Esophagus muscularis mucosa (tissue), 3 donors: Measurements from ENCODE around the gene DAND5.

Experiments used
- POLR2AphosphoS5 ChIP-seq, 2 donors: sonication (generic); formaldehyde crosslinking; IDR thresholded peaks; one replicate each; pipeline ENCODE4 v1.6.1; 2017; ENCODE audit warnings: antibody characterized with exemption in 2 of 2
- TF ChIP-seq, protein P1 (sequence below), 3 experiments: fragments of 200-600 bp in 2 of 3; fragments of 450-650 bp in 1 of 3; sonication (generic) in 2 of 3; IDR thresholded peaks; one replicate each; pipeline ENCODE4 v1.5.1; 2017 to 2019; ENCODE audit warnings: antibody characterized with exemption in 3 of 3, mild to moderate bottlenecking in 2 of 3, moderate library complexity in 1 of 3

DNA sequence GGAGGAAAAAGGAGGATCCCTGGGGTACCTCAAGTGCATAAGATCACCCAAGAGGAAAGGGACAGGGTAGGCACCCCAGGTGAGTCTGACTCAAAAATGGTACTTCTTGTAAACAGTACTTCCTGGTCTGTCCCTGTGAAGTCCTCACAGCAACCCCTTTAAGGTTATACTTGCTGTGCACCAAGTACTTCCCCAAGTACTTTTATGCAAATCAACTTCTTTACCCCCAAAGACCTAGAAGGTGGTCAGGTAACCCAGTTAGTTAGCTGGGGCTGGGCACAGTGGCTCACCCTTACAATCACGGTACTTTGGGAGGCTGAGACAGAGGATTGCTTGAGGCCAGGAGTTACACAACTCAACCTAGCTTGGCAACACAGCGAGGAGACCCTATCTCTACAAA lies 28.5 kb upstream of the DAND5 start:
- TF ChIP-seq, protein P1, sequence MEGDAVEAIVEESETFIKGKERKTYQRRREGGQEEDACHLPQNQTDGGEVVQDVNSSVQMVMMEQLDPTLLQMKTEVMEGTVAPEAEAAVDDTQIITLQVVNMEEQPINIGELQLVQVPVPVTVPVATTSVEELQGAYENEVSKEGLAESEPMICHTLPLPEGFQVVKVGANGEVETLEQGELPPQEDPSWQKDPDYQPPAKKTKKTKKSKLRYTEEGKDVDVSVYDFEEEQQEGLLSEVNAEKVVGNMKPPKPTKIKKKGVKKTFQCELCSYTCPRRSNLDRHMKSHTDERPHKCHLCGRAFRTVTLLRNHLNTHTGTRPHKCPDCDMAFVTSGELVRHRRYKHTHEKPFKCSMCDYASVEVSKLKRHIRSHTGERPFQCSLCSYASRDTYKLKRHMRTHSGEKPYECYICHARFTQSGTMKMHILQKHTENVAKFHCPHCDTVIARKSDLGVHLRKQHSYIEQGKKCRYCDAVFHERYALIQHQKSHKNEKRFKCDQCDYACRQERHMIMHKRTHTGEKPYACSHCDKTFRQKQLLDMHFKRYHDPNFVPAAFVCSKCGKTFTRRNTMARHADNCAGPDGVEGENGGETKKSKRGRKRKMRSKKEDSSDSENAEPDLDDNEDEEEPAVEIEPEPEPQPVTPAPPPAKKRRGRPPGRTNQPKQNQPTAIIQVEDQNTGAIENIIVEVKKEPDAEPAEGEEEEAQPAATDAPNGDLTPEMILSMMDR (IDR thresholded peaks at IDR 0.05) = no peak
- TF ChIP-seq POLR2AphosphoS5 (IDR thresholded peaks at IDR 0.05) = no peak
